Activated B cell treated with CpG ODN at 0.5 μM for 24 hours (primary cell): ENCODE results near the gene TMEM9B. TPM values are rescaled to one million over a fixed set of nuclear protein-coding genes. Genes with fewer than 3 reads are reported as not detected.
"Not testable (repeated sequence)": the region's sequence is repeated elsewhere in the genome, so short reads cannot be mapped to it uniquely, and the experiment has no call there.

ENCODE experiments used
- ATAC-seq: fragments of 200-7000 bp; cut with Tn5 transposase; one replicate; pipeline ENCODE4 v1.10.0; 2021; ENCODE audit warnings: low read depth, mild to moderate bottlenecking, moderate library complexity
- CTCF ChIA-PET: fragments of 350-600 bp; sonication (Branson Sonifier 250); formaldehyde crosslinking; loops from one replicate; lab custom pipeline; 2021; ENCODE audit warnings: antibody characterized with exemption; lab: Charles Lee
- POLR2A ChIA-PET: fragments of 350-600 bp; sonication (Branson Sonifier 250); formaldehyde crosslinking; loops from one replicate; lab custom pipeline; 2021; ENCODE audit warnings: antibody characterized with exemption; lab: Charles Lee
- DNase-seq: peaks from one replicate; pipeline ENCODE4 v3.0.0; 2022
- H3K27ac Mint-ChIP-seq: one replicate; pipeline ENCODE4 v1.8.0; 2020; ENCODE audit warnings: mixed read lengths
- H3K27me3 Mint-ChIP-seq: one replicate; pipeline ENCODE4 v1.8.0; 2021; ENCODE audit warnings: mixed read lengths
- H3K36me3 Mint-ChIP-seq: one replicate; pipeline ENCODE4 v1.8.0; 2021; ENCODE audit warnings: low read depth, mixed read lengths
- H3K4me1 Mint-ChIP-seq: one replicate; pipeline ENCODE4 v1.8.0; 2021; ENCODE audit warnings: mixed read lengths
- H3K4me3 Mint-ChIP-seq: one replicate; pipeline ENCODE4 v1.8.0; 2020; ENCODE audit warnings: mild to moderate bottlenecking, mixed read lengths
- H3K9me3 Mint-ChIP-seq: one replicate; pipeline ENCODE4 v1.8.0; 2020; ENCODE audit warnings: mixed read lengths
- CTCF ChIP-seq: fragments of 200-600 bp; IDR thresholded peaks from one replicate; pipeline ENCODE4 v1.8.0; 2022; ENCODE audit warnings: antibody characterized with exemption, mild to moderate bottlenecking
- intact Hi-C: fragments of 100-400 bp; cut with micrococcal nuclease; formaldehyde crosslinking; loops from one replicate; pipeline ENCODE4 v1.15.1; 2024
- total RNA-seq: library from RNA; stranded (reverse); gene quantifications from 2 replicates; pipeline ENCODE4 v1.2.3, GENCODE V29; 2022

The TMEM9B gene
- total RNA-seq, result 29.0 and 29.6 TPM in 2 replicates

GRCh38 chr11:8964324-8965320 is at the start of gene TMEM9B:
Gene TMEM9B (minus strand): TSS chr11:8964442. CDS start chr11:8964313, 129 bp downstream.
- Mint-ChIP-seq H3K9me3 (no peaks in the 10 kb centered on the region), H3K4me1 (peaks cover 35% of the 10 kb centered on the region), H3K4me3 (peak within 1 kb of the TSS; percentile 96), H3K27me3 (no peaks in the 10 kb centered on the region), H3K36me3 (peaks cover 11% of the 10 kb centered on the region), H3K27ac (peak within 1 kb of the TSS; percentile 92)
- POLR2A ChIA-PET, result interaction anchor here (0.5 to 2.6 kb wide), 14 partner anchors 9 to 1844 kb away, joined by 3 to 20 read pairs (median 6); partner anchors contain the start of genes AKIP1, EIF4G2, IPO7 and NRIP3
- intact Hi-C loops, result loop anchor here (1.0 to 10.0 kb wide), 9 partner anchors 40 to 977 kb away; partner anchors contain the start of genes AKIP1, EIF3F, IPO7 and NRIP3
- no peak for TF ChIP-seq CTCF
- CTCF ChIA-PET, result no interaction called here
- ATAC-seq, result peak; percentile 82
- DNase-seq, result peak; percentile 84

- ATAC-seq, result no peak
- peaks cover 12% of the 10 kb centered on the region for H3K27me3 Mint-ChIP-seq
- no peak overlapping the region for H3K4me3 Mint-ChIP-seq
- no peak overlapping the region for H3K27ac Mint-ChIP-seq
- ChIA-PET POLR2A (no interaction called here), CTCF (interaction anchor here (4.6 to 4.7 kb wide), 2 partner anchors 125 to 493 kb away, joined by 47 to 68 read pairs; no protein-coding TSS in a partner anchor)
- intact Hi-C loops, result no loop called here
- TF ChIP-seq CTCF, result no peak
- H3K36me3 Mint-ChIP-seq, result no peaks in the 10 kb centered on the region
- no peak for DNase-seq
- peaks cover 5% of the 10 kb centered on the region for H3K9me3 Mint-ChIP-seq
- no peaks in the 10 kb centered on the region for H3K4me1 Mint-ChIP-seq
Observed at GRCh38 chr11:9013373-9013772, 49.1 kb upstream of the TMEM9B start.

GRCh38 chr11:9009538-9009937 is 45.3 kb upstream of the TMEM9B start:
- H3K27ac Mint-ChIP-seq, POLR2A ChIA-PET, H3K4me3 Mint-ChIP-seq, DNase-seq, H3K4me1 Mint-ChIP-seq, intact Hi-C loops, CTCF ChIA-PET, H3K36me3 Mint-ChIP-seq, H3K9me3 Mint-ChIP-seq, ATAC-seq: not testable (repeated sequence)
- H3K27me3 Mint-ChIP-seq, result peaks cover 24% of the 10 kb centered on the region

- H3K4me3 Mint-ChIP-seq, result no peak overlapping the region
- H3K36me3 Mint-ChIP-seq, result no peaks in the 10 kb centered on the region
- peaks cover 8% of the 10 kb centered on the region for H3K4me1 Mint-ChIP-seq
- TF ChIP-seq CTCF, result no peak
- intact Hi-C loops, result no loop called here
- ChIA-PET CTCF (no interaction called here), POLR2A (no interaction called here)
- DNase-seq (no peak), ATAC-seq (no peak)
- H3K27me3 Mint-ChIP-seq, result peaks cover 24% of the 10 kb centered on the region
- peaks cover 5% of the 10 kb centered on the region for H3K9me3 Mint-ChIP-seq
- H3K27ac Mint-ChIP-seq, result no peak overlapping the region
Observed at GRCh38 chr11:9008661-9009060, 44.4 kb upstream of the TMEM9B start.

GRCh38 chr11:9008011-9008550 is 43.8 kb upstream of the TMEM9B start:
- H3K36me3 Mint-ChIP-seq, result no peaks in the 10 kb centered on the region
- POLR2A ChIA-PET, result no interaction called here
- DNase-seq (no peak), ATAC-seq (no peak)
- H3K4me1 Mint-ChIP-seq, result peaks cover 11% of the 10 kb centered on the region
- no peak for TF ChIP-seq CTCF
- no peak overlapping the region for H3K27ac Mint-ChIP-seq
- intact Hi-C loops, result no loop called here
- no peak overlapping the region for H3K4me3 Mint-ChIP-seq
- peaks cover 26% of the 10 kb centered on the region for H3K27me3 Mint-ChIP-seq
- peaks cover 5% of the 10 kb centered on the region for H3K9me3 Mint-ChIP-seq
- CTCF ChIA-PET, result no interaction called here
